GM18868 (cell line): Measurements from ENCODE around the gene RCAN2.
"Not testable (repeated sequence)": the region's sequence is repeated elsewhere in the genome, so short reads cannot be mapped to it uniquely, and the experiment has no call there.

Experiments used
- ATAC-seq: cut with Tn5 transposase; IDR thresholded peaks from one replicate; pipeline ENCODE4 v1.9.1; 2021; ENCODE audit warnings: mild to moderate bottlenecking, moderate library complexity; ENCODE audit not compliant: unreplicated experiment

RCAN2 gene

GRCh38 chr6:46392294-46392693 lies 99.0 kb downstream of the RCAN2 start:
- ATAC-seq: no peak

GRCh38 chr6:46390153-46390876 lies 100.9 kb downstream of the RCAN2 start:
- no peak for ATAC-seq

- not testable (repeated sequence) for ATAC-seq
Observed at GRCh38 chr6:46387728-46388127, 103.5 kb downstream of the RCAN2 start.

GRCh38 chr6:46381579-46381978 lies 109.7 kb downstream of the RCAN2 start:
- ATAC-seq: no peak

- no peak for ATAC-seq
Observed at GRCh38 chr6:46381057-46381456, 110.2 kb downstream of the RCAN2 start.

GRCh38 chr6:46380152-46380807 lies 111.0 kb downstream of the RCAN2 start:
- ATAC-seq: peak; percentile 38

- no peak for ATAC-seq
Observed at GRCh38 chr6:46378882-46379416, 112.3 kb downstream of the RCAN2 start.

GRCh38 chr6:46378161-46378881 lies 112.9 kb downstream of the RCAN2 start:
- ATAC-seq: no peak

- no peak for ATAC-seq
Observed at GRCh38 chr6:46377209-46377608, 114.0 kb downstream of the RCAN2 start.

GRCh38 chr6:46376562-46377061 lies 114.6 kb downstream of the RCAN2 start:
- ATAC-seq: peak; percentile 88

- no peak for ATAC-seq
Observed at GRCh38 chr6:46370622-46371021, 120.6 kb downstream of the RCAN2 start.

GRCh38 chr6:46368169-46368536 lies 123.1 kb downstream of the RCAN2 start:
- no peak for ATAC-seq

GRCh38 chr6:46367354-46368168 lies 123.7 kb downstream of the RCAN2 start:
- ATAC-seq: no peak

GRCh38 chr6:46366190-46366900 lies 124.9 kb downstream of the RCAN2 start:
- no peak for ATAC-seq

GRCh38 chr6:46357591-46357990 lies 133.7 kb downstream of the RCAN2 start:
- ATAC-seq: no peak

- ATAC-seq: no peak
Observed at GRCh38 chr6:46356543-46356942, 134.7 kb downstream of the RCAN2 start.

- ATAC-seq: no peak
Observed at GRCh38 chr6:46353528-46353927, 137.7 kb downstream of the RCAN2 start.

GRCh38 chr6:46352541-46353268 lies 138.5 kb downstream of the RCAN2 start:
- ATAC-seq: no peak

GRCh38 chr6:46350714-46351113 lies 140.5 kb downstream of the RCAN2 start:
- ATAC-seq: no peak
